Loucy (cell line): Measurements from ENCODE around the gene SPRR5.

Source experiments
- H2AFZ ChIP-seq: fragments of 200-600 bp; sonication (generic); 2 replicates; pipeline ENCODE4 v1.6.0; 2016; ENCODE audit warnings: antibody characterized with exemption, mild to moderate bottlenecking, low read length, moderate library complexity
- H3F3A ChIP-seq: fragments of 200-600 bp; 2 replicates; pipeline ENCODE4 v1.6.0; 2016; ENCODE audit warnings: antibody characterized with exemption, low read depth, mild to moderate bottlenecking
- H3K27me3 ChIP-seq: fragments of 200-600 bp; sonication (generic); 2 replicates; pipeline ENCODE4 v1.6.1; 2014; ENCODE audit warnings: low read length, mild to moderate bottlenecking; ENCODE audit not compliant: insufficient read depth, poor library complexity, severe bottlenecking
- H3K36me3 ChIP-seq: fragments of 200-600 bp; sonication (generic); 2 replicates; pipeline ENCODE4 v1.6.1; 2016; ENCODE audit warnings: low read length; ENCODE audit not compliant: insufficient read depth
- H3K4me1 ChIP-seq: fragments of 200-600 bp; sonication (generic); 2 replicates; pipeline ENCODE4 v1.5.1; 2014; ENCODE audit warnings: low read length, mild to moderate bottlenecking; ENCODE audit not compliant: insufficient read depth, poor library complexity, severe bottlenecking
- H3K4me2 ChIP-seq: fragments of 200-600 bp; sonication (generic); 2 replicates; pipeline ENCODE4 v1.6.0; 2014; ENCODE audit warnings: antibody characterized with exemption, low read length, low read depth, mild to moderate bottlenecking; ENCODE audit not compliant: poor library complexity, severe bottlenecking
- H3K4me3 ChIP-seq: fragments of 200-600 bp; sonication (generic); 2 replicates; pipeline ENCODE4 v1.5.1; 2014; ENCODE audit warnings: low read length, mild to moderate bottlenecking, mixed read lengths; ENCODE audit not compliant: poor library complexity, severe bottlenecking
- H3K79me2 ChIP-seq: fragments of 200-600 bp; sonication (generic); 2 replicates; pipeline ENCODE4 v1.6.1; 2014; ENCODE audit warnings: low read length; ENCODE audit not compliant: insufficient read depth
- H3K9ac ChIP-seq: fragments of 200-600 bp; sonication (generic); 2 replicates; pipeline ENCODE4 v1.6.0; 2014; ENCODE audit warnings: mild to moderate bottlenecking, low read depth, low read length, moderate library complexity; ENCODE audit not compliant: poor library complexity, severe bottlenecking
- H3K9me2 ChIP-seq: fragments of 200-600 bp; sonication (generic); replicated peaks from 2 replicates; pipeline ENCODE4 v1.6.1; 2016; ENCODE audit warnings: low read depth, low read length, mixed read lengths
- H3K9me3 ChIP-seq: fragments of 200-600 bp; sonication (generic); 2 replicates; pipeline ENCODE4 v1.6.1; 2014; ENCODE audit warnings: mild to moderate bottlenecking, antibody characterized with exemption, low read length, low read depth; ENCODE audit not compliant: insufficient read depth
- H4K20me1 ChIP-seq: fragments of 200-600 bp; sonication (generic); 2 replicates; pipeline ENCODE4 v1.6.0; 2014; ENCODE audit warnings: antibody characterized with exemption, low read length, mild to moderate bottlenecking; ENCODE audit not compliant: insufficient read depth, poor library complexity, severe bottlenecking
- EZH2phosphoT487 ChIP-seq: fragments of 200-600 bp; IDR thresholded peaks from 2 replicates; pipeline ENCODE4 v1.6.1; 2018; ENCODE audit warnings: antibody characterized with exemption, mild to moderate bottlenecking, moderate library complexity, borderline replicate concordance
- TF ChIP-seq, protein P1 (sequence below): fragments of 200-600 bp; sonication (generic); conservative IDR thresholded peaks from 2 replicates; pipeline ENCODE4 v1.5.1; 2014; ENCODE audit warnings: mild to moderate bottlenecking, antibody characterized with exemption, low read length

SPRR5 gene

DNA sequence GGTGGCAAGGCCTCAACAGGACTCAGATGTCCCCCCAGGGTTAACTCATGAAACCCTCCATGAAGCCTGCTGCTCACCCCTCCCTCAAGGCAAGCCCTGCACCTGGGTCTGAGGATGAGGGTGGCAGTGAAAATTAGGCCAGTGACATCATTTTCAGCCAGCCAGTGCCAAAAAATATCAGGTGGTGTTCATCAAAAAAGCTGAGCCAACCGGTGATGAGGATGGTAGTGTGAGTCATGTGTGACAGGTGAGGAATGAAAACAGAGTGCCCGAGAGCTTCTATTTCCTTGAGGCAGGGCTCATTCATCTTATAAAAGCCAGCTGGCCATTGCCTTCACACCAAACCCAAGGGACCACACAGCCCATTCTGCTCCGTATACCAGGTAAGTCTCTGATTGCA, 36.7 kb downstream of the SPRR5 start, which contains the start of gene SPRR1A:
Gene SPRR1A (plus strand): TSS at position 339 of the 400 bp plus-strand sequence. CDS start 1,150 bp downstream, outside the sequence.
- Histone ChIP-seq H2AFZ (no peak within 1 kb of the TSS), H3K9me3 (no peaks in the 10 kb centered on the region), H3K4me1 (no peaks in the 10 kb centered on the region), H3K9ac (no peak within 1 kb of the TSS), H3K36me3 (no peaks in the 10 kb centered on the region), H4K20me1 (no peaks in the 10 kb centered on the region), H3K79me2 (no peaks in the 10 kb centered on the region), H3K9me2 (no peaks in the 10 kb centered on the region), H3K4me3 (no peak within 1 kb of the TSS), H3K27me3 (no peaks in the 10 kb centered on the region), H3F3A (no peaks in the 10 kb centered on the region), H3K4me2 (no peak within 1 kb of the TSS)
- TF ChIP-seq, protein P1, sequence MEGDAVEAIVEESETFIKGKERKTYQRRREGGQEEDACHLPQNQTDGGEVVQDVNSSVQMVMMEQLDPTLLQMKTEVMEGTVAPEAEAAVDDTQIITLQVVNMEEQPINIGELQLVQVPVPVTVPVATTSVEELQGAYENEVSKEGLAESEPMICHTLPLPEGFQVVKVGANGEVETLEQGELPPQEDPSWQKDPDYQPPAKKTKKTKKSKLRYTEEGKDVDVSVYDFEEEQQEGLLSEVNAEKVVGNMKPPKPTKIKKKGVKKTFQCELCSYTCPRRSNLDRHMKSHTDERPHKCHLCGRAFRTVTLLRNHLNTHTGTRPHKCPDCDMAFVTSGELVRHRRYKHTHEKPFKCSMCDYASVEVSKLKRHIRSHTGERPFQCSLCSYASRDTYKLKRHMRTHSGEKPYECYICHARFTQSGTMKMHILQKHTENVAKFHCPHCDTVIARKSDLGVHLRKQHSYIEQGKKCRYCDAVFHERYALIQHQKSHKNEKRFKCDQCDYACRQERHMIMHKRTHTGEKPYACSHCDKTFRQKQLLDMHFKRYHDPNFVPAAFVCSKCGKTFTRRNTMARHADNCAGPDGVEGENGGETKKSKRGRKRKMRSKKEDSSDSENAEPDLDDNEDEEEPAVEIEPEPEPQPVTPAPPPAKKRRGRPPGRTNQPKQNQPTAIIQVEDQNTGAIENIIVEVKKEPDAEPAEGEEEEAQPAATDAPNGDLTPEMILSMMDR: no peak
- TF ChIP-seq EZH2phosphoT487: no peak

DNA sequence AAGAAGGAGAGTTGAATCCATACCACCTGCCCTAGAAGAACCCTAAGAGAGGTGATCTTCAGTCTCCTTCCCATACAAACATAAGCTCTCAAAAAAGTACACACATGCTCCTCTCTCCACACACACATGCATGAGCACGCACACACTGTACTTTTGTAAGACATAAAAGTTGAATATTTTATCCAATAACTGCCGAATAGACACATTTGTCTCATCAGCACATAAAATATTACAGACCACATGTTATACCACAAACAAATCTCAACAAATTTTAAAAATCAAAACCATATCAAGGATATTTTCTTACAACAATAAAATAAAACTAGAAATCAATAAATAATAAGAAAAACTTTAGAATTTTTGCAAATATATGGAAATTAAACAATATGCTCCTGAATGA, 39.6 kb downstream of the SPRR5 start:
- H3K9me2 ChIP-seq: no peaks in the 10 kb centered on the region
- H2AFZ ChIP-seq: no peak overlapping the region
- H4K20me1 ChIP-seq: no peaks in the 10 kb centered on the region
- no peak overlapping the region for H3K4me3 ChIP-seq
- H3K4me2 ChIP-seq: no peak overlapping the region
- H3K36me3 ChIP-seq: no peaks in the 10 kb centered on the region
- no peaks in the 10 kb centered on the region for H3K79me2 ChIP-seq
- no peak for TF ChIP-seq EZH2phosphoT487
- TF ChIP-seq, protein P1: no peak
- H3K4me1 ChIP-seq: no peaks in the 10 kb centered on the region
- H3F3A ChIP-seq: no peaks in the 10 kb centered on the region
- no peaks in the 10 kb centered on the region for H3K9me3 ChIP-seq
- no peak overlapping the region for H3K9ac ChIP-seq
- H3K27me3 ChIP-seq: no peaks in the 10 kb centered on the region

DNA sequence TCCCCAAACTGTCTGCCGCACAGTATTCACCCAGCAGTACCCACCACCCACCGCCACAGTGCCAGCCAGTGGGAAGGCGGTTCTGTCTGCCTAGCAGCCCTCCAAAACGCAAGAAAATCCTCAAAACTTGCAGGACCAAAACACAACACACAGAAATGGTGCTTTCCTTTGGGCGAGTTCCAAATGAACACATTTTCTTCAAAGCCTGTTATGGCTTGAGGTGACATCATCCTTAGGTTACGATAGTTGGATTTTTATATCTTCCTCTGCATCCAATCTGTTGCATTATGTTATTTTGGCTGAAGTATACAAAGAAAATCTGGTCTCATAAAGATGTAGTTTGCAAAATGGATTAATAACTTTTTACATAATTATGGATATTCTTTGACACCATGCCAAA, 46.2 kb downstream of the SPRR5 start:
- H2AFZ ChIP-seq: no peak overlapping the region
- H3K79me2 ChIP-seq: no peaks in the 10 kb centered on the region

More for the DNA sequence above, 46.2 kb downstream of the SPRR5 start:
- H3K4me1 ChIP-seq: no peaks in the 10 kb centered on the region
- no peak overlapping the region for H3K4me3 ChIP-seq
- no peak overlapping the region for H3K9ac ChIP-seq
- H3K9me3 ChIP-seq: no peaks in the 10 kb centered on the region
- no peaks in the 10 kb centered on the region for H3K9me2 ChIP-seq
- H4K20me1 ChIP-seq: no peaks in the 10 kb centered on the region
- no peak for TF ChIP-seq EZH2phosphoT487
- TF ChIP-seq, protein P1: no peak
- H3K4me2 ChIP-seq: no peak overlapping the region
- no peaks in the 10 kb centered on the region for H3K27me3 ChIP-seq
- H3F3A ChIP-seq: no peaks in the 10 kb centered on the region
- no peaks in the 10 kb centered on the region for H3K36me3 ChIP-seq
